ENCODE results near the gene CNNM3.
A peak's percentile ranks its signal among the peaks of the same experiment; 100 is the strongest.

Gene CNNM3

DNA sequence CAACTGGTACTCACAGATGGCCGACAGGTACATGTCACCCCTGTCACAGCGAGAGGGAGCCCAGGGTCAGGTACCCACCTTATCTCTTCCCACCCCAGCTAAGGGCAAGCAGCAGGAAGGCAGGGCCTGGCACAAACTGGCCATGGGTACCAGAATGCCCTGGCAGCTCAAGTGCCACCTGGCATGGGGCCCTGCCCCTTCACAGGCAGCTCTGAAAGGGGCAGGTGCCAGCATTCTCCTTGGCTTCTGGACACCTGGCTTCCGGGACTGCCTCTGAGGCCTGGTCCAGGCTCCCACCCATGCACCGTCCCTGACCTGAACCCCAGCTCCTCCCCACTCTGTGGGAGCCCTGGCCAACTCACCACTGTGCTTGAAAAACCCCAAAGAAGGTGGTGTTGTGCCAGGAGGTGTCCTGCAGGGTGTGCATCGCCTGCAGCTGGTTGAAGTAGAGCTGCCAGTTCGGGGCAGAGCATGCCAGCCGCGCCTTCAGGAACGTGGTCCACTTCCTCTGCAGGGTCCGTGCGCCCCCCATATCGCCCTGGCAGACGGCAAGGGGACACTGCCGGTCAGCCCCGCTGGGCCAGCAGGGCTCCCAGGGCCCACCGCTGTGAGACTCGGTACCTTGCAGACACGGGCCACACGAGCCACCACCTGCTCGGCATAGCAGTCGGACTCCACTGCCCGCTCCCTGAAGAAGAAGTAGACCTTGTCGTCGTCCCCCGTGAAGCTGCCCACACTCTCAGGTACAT, 48.4 kb downstream of the CNNM3 start:
- DNase-seq (ENCODE audit: low read depth): no peak

DNA sequence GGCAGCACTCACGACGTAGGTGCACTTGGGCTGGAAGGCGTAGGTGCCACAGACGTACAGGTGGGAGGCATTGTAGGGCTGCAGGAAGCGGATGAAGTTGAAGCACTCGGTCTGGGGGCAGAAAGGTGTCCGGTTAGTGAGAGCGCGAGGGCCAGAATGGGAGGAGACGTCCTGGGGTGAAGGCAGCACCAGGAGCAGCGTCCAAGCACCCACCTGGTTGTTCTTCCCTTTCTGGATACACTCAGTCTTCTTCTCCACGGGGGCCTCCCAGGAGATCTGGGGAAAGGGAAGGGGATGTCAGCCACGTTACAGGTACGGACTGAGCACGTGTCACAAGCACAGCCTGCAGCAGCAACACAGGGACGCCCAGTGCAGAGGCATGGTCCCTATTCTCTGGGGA, 49.6 kb downstream of the CNNM3 start:
- no peak for DNase-seq (ENCODE audit: low read depth)

DNA sequence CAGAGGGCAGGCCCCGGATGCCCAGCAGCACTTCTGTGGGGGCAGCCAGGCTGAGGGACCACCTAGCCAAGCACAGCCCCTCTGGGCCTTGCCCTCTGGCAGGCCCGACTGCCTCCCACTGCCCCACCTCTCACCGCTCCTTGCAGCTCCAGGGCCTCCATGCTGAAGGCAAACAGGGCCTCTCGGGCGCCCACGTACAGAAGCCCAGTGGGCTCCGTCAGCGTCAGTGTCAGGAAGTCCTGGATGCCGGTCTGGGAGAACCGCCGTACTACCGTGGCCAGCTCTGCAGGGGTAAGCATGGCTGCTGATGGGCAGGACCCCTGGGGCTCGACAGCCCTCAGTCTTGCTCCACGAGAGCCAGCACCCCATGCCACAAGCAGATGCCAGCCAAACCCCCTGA, 50.1 kb downstream of the CNNM3 start:
- no peak for DNase-seq (ENCODE audit: low read depth)

DNA sequence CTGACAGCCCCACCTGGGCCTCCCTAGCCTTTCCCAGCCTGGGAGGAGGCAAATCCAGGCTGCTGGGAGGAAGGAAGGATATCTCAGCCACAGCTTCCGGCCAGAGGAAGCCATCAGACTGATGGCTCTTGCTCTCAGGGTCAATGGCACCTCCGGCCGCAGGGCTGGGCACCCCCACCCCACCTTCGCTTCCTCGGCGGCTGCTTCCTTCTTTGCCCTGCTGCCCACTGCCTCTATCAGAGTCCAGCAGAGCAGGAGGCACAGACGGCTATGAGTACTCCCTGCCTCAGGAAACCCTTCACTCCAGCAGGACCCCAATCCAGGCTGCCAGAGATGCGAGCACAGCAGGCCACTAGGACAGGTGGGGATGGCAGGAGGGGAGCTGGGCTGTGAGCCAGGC, 50.5 kb downstream of the CNNM3 start:
- DNase-seq (ENCODE audit: low read depth): no peak

DNA sequence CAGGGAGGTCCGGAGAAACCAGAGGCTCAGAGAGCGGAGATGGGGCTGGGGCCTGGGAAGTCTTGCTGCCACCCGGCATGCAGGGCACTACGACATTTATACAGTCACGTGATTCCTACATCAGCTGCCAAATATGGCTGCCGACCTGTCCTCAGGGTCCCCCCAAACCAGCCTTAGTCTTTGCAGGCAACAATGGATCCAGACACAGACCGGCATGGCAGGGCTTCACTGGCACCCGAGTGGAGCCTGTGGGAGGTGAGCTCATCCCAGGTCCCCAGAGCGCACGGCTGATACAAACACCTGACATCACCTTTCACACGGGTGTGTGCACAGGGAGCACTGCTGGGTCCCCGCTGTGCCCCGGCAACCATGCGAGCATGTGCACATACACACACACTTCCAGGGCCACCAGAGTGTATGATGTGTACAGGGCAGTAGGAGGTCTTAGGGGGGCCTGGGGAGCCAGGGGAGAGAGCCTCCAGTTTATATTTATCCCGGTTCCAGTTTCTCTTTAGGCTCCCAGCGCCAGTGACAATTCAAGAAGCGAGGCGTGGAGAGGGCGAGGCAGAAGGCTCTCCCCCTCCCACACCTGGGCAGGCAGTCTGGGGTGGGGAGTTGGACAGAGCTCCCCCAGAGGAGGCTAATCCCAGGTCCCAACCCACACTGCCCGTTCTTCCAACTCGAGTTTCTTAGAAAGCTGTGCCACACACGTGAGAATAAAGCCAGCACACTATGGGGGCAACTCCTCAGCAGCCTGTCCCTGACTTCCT, 51.1 kb downstream of the CNNM3 start:
- no peak for DNase-seq (ENCODE audit: low read depth)

DNA sequence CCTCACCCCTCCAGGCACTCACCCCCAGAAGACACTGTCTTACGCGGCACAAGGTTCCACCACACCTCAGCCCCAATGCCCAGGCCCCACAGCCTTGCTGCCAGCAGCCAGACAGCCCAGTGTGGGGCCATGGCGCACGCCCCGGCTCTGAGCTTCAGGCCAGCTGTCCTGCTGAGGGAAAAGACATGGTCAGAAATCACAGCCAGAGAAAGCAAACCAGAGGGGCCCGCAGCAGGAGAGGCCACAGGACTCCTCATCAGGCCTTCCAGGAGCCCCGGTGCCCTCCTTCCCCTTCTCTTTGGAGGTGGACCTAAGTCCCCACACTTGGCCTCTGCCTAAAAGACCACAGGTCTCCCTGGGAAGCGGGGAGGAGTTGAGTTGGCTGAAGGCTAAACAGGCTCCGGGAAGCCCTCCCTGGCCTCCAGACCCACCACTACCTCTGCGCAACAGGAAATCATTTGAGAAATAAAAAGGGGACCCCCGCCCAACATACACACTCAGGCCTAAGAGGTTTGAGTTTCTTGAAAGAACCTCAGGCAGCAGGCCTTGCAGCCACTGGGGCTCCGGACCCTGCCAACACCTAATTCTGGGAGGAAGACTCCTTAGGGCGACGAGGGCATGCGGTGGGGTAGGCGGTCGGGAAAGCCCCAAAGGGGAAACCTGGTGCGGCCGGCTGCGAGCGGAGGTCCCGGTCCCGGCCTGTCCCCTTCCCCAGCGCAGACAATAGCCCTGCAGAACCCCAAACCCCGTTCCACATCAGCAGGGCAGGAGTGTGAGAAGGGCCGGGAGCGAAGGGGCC, 51.9 kb downstream of the CNNM3 start:
- no peak for DNase-seq (ENCODE audit: low read depth)

DNA sequence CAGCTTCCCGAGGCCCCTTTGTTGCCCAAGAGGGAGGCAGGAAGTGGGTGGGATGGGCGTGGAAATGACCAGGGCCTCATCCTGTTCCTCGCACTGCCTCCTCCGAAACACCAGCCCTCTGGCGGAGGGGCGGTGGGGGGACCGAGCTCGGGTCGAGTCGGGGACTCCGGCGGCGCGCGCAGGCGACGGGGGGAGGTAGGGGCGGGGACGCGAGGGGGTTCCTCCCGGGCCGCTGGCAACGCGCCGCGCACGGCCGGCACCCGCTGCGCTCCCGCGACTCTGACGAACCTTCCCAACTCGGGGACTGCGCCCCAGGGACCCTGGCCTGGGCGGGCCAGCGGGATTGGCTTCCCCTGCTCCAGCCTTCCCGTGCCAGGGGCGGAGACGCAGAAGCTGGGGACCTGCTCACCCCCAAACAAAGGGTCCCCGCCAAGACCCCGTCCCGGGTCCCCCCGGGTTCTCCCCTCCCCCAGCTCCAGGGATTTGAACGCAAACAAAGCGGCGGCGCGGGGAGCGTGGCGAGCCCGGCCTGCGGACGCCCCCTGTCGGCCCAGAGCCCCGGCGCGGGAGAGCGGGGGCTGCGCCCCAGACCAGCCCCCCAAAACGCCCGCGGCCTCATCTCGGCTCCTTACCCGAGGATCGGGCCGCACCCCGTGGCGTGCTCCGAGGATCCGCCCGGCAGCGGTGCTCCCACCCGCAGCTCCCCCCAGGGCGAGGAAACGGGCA, 52.6 kb downstream of the CNNM3 start:
- DNase-seq (ENCODE audit: low read depth): peak; percentile 81

DNA sequence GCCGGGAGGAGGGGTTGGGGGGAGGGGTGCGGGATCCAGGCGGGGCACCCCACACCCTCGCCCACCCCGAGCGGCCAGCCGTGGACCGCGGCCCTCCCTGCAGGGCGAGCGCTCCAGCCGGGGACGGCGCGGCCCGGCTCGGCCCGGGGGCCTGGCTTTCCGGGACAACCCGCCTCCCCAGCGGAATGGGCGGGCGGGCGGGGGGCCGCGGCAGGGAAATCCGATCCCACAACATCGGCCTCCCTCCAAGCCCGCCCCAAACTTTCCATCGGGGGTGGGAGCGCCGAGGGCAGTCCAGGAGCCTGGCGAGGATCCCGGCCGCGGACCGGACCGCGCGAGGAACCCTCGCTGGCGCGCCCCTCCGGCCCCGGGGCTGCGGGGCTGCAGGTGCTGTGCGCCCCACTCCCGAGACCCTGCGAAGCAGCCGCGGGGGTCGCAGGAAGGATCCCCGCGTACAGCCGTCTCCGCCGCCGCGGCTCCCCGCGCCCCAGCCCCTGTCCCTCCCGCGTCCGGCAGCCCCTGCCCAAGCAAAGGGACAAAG, 53.3 kb downstream of the CNNM3 start:
- DNase-seq (ENCODE audit: low read depth): peak; percentile 56

DNA sequence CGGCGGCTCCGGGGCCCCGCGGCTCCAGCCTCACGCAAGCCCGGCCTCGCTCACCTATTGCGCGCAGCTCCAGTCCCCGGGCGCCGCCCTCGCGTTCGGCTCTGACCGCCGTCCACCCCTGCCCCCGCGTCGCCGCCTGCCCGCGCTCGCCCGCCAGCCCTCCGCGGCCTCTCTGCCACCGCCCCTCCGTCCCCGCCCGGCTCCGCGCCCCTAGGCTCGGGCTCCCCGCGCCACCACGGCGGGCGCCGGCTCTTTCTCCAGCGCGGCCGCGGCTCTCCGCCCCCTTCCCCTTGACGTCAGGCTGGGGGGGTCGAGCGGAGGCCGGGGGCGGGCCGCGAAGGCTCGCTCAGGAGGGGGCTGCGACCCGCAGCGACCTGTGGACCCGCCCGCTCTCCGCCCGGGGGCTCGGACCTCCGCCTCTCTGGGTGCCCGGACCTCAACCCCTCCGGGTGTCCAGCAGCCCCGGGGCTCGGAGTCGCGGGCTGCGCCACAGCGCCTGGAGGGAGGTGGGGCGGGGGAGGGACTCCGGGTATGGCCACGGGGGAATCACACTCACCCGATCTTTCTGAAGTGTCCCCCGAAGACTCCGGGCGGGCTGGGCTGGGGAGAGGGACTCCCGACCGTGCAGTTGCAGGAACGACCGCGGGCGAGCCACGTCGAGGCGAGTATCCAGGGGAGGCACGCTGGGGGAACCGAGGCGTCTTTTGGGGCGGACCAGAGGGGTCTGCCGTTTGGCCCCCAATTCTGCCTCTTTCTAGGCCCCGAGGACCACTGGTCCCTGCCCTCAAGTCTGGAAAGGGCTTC, 54.0 kb downstream of the CNNM3 start, which contains the start of gene SEMA4C:
TSS of gene SEMA4C (minus strand) at position 259 of the 804 bp plus-strand sequence. CDS start 2,194 bp downstream, outside the sequence.
- no peak for DNase-seq (ENCODE audit: low read depth)

DNA sequence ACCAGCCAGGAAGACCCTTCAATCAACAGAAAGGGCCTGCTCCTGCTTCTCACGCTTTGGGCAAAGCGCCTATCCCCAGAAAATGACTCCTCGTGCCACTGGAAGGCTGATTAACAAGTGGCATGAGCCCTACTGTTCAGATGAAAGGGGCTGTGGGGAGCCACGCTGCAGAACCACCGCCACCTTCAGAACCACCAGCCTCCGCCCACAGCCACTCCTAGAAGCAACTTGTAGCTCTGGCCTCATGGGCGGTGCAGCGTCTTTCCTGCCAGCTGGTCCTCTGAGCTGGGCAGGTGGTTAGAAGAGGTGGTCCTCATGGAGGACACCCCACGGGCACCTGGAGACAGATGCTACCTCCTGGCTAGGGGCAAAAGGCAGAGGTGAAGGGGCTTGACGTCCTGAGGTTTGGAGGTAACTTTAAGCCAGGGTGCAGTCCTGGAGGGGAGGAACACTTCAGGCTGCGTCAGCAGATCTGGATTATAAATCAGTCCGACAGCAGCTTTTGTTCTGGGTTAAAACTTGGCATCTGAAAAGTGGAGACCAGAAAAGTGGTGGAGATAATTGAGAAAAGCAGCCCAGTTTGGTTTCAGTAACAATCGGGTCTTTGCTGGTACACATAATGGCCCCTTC, 54.7 kb downstream of the CNNM3 start:
- no peak for DNase-seq (ENCODE audit: low read depth)

DNA sequence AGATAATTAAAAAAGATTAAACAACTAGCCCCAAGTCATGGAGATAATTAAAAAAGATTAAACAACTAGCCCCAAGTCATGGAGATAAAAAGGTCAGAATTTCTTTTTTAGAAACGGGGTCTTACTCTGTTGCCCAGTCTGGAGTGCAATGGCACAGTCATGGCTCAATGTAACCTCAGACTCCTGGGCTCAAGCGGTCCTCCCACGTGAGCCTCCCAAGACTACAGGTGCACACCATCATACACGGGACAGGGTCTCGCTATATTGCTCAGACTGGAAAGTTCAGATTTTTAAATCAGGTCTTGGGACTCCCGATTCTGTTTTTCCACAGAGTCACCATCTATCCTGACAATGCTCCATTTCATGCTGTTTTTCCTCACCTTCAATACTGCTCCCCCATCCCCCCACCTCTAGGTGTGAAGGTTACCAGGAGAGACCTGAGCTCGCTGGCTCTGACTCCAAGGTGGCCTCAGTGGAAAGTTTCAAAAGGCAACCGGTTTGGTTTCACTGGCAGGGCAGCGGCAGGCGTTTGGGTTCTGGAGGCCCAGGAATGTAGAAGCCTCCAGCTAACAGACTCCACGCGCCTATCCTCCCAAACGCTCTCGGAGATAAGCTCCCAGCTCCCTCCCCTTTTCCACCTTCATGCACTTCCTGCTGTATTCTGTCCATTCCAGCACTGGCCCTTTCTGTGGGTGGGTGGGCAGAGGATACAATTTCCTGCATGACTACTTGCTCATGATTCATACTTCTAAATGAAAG, 56.7 kb downstream of the CNNM3 start:
- DNase-seq (ENCODE audit: low read depth): no peak

DNA sequence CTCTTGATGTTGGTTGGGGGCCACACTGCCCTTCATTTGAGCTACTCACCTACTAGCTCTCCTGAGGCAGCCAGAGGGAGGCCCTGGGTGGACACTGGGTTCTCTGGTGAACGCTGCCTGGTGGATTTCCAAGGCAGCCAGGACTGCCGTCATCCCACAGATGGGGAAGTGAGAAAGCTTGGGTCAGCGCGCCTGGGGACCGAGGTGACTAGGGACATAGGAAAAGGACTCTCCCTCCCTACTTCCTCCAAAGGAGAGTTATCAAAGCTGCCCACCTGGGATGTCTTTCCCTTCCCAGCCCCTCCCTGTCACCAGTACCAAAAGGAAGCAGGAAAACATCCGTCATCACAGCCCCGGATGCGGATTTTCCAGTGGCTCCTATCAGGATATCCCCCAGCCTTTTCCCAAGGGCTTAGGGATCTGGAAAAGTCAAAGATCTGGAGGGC, 57.6 kb downstream of the CNNM3 start:
- DNase-seq (ENCODE audit: low read depth): no peak

DNA sequence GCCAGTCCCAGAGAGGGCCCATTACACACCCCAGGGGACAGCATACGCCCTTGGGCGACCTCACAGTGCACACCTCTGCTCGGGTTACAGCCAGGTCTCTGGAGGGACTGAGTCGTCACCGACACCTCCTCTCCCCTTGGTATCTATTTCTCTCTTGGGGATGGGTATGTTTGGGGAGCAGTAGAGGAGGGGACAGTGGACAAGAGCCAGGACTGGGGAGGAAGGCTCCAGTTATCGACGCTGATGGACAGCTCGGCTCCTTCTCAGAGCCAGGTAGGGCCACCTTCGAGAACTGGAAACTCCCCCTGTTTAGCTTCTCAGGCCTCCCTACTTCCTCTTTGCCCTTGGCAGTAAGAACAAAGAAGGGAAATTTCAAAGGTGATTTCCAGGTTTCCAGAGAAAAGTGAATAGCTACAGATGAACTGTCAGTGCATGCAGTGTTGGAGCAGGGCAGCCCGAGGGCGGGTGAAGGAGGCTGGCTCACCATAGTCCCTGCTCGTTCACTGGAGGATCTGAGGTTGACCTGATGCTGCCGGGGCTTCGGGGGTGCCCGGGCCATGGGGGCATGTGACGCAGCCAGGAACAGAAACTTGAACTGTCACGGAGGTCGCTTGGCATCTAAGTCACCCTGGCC, 58.2 kb downstream of the CNNM3 start:
- no peak for DNase-seq (ENCODE audit: low read depth)

DNA sequence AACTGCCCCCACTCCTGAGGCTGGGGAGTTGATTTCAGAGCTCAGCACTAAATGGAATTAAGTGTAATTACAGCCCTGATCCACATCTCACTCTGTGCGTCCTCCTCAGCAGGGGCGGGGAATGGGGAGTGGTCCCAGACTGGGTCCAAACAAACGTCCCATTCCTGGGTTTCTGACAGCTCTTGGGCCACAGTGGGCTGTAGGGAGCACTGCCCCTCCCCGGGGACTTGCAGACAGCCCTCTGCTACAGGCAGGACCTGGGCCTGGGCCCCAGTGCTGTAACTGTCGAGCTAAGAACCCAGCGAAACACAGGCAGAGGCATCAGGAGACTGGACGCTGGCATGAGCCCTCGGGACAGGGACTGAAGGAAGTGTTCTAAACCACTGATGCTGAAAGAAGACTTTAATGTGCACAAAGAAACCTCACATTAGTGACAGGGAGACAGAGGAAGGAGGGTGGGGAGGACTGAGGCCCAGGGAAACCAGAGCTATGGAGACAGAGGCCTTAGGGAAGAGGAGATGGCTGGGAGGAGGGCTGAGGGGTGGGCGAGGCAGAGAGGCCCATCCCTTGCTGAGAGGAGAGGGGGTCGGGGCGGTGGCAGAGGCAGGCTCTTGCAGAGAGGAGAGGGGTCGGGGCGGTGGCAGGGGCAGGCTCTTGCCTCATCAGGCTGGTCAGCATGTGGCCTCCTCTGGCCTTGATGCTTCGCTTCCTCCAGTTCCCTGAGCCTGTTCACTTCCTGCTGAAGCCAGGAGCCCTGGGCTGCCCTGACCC, 59.6 kb downstream of the CNNM3 start:
- no peak for DNase-seq (ENCODE audit: low read depth)

DNA sequence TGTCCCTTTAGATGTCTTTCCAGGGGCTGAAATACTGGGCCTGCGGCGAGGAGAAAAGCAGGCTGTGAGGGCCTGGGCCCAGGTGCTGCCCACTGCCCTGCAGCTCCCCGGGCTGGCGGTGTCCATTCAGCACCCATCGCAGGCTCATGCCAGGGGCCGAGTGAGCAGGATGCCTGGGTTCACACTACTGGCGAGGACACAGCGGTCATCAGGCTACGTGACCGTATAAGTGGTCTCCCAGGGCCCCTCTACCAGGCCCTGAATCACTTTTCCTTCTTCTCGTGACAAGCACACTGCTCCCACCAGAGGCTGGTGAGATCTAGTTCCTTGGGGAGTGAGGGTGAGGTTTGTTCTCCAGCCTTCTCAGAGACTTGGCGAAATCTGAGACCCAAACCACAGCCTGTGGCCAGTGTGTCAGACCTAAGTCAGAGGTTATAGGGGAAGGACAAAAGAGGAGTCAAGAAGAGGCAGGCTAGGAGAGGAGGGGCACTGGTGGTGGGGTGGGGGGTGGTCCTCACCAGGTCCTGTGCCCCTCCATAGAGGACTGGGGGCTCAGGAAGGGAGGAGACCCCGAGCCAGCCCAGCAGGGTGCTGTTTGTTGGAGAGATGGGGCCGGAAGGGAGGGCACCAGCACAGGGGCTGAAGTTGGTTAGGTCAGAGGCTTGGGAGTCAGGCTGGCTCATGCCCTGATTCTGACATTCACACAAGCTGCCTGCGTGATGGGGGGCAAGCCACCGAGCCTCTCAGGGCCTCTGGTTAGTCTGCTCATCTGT, 60.4 kb downstream of the CNNM3 start:
- no peak for DNase-seq (ENCODE audit: low read depth)

DNA sequence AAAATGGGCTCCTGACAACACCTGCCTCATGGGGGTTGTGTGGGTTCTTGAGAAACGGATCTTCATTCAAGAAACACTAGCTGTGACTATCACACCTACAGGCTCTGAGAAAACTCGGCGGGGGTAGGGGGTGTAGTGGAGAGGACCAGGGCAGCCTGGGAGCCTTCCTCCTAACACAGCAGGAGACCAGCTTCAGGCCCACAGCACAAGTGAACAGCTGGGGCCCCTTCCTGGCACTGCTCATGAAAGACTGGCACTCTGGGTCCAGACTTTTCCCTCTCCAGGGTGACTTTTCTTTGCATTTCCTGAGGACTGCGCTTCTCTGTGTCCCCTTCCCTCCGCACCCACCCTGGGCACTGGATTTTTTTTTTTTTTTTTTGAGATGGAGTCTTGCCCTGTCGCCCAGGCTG, 61.0 kb downstream of the CNNM3 start:
- DNase-seq (ENCODE audit: low read depth): no peak

DNA sequence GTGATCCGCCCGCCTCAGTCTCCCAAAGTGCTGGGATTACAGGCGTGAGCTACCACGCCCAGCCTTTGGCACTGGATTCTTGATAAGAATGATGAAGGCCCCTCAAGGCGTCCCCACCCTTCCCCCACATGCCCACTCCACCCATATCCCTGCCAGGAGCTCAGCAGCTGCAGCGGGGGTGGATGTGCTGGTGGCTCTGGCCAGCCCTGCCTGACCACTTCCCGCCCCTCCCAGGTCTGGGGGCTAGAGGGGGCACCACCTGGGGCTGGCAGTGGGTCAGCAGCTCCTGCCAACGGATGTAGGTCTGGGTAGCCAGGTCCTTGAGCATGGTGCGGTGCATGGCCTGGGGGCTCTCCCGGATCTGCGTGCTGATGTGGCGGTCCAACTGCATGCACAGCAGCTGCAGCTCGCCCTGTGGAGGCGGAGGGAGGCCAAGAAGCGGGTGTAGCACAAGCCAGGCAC, 61.6 kb downstream of the CNNM3 start:
- DNase-seq (ENCODE audit: low read depth): no peak
